Naive B cell (primary cell): ENCODE data around the gene EIF4G3. TPM values are rescaled to one million over a fixed set of nuclear protein-coding genes. Genes with fewer than 3 reads are reported as not detected.
"Not testable (repeated sequence)": the region's sequence is repeated elsewhere in the genome, so short reads cannot be mapped to it uniquely, and the experiment has no call there.

Experiments
- ATAC-seq, 2 donors: fragments of 150-1000 bp; cut with Tn5 transposase; 2 replicates each; pipeline ENCODE4 v1.10.0; 2021; ENCODE audit warnings: low read depth in 2 of 2, mild to moderate bottlenecking in 2 of 2, moderate library complexity in 2 of 2
- DNase-seq: peaks from one replicate; pipeline ENCODE4 v3.0.0; 2022
- H3K27ac Mint-ChIP-seq, 6 donors: one replicate each; pipeline ENCODE4 v1.8.0; 2020 to 2022; ENCODE audit warnings: mild to moderate bottlenecking in 6 of 6, mixed read lengths in 6 of 6, moderate library complexity in 5 of 6, inconsistent platforms in 2 of 6
- H3K27me3 Mint-ChIP-seq, 3 donors: one replicate each; pipeline ENCODE4 v1.8.0; 2021 to 2022; ENCODE audit warnings: mixed read lengths in 3 of 3, mild to moderate bottlenecking in 1 of 3
- H3K36me3 Mint-ChIP-seq, 2 donors: one replicate each; pipeline ENCODE4 v1.8.0; 2020 to 2022; ENCODE audit warnings: mixed read lengths in 2 of 2, inconsistent platforms in 1 of 2, mild to moderate bottlenecking in 1 of 2
- H3K4me1 Mint-ChIP-seq, 3 donors: one replicate each; pipeline ENCODE4 v1.8.0; 2020 to 2022; ENCODE audit warnings: mixed read lengths in 3 of 3, inconsistent platforms in 1 of 3, mild to moderate bottlenecking in 1 of 3, moderate library complexity in 1 of 3
- H3K4me3 Mint-ChIP-seq, 8 donors: one replicate each; pipeline ENCODE4 v1.8.0; 2020 to 2022; ENCODE audit warnings: mild to moderate bottlenecking in 8 of 8, mixed read lengths in 8 of 8, moderate library complexity in 8 of 8, inconsistent platforms in 2 of 8
- H3K9me3 Mint-ChIP-seq, 7 donors: one replicate each; pipeline ENCODE4 v1.8.0; 2020 to 2022; ENCODE audit warnings: mixed read lengths in 7 of 7, mild to moderate bottlenecking in 5 of 7, inconsistent platforms in 2 of 7, moderate library complexity in 1 of 7
- polyA plus RNA-seq, 6 donors: library from polyadenylated mRNA; unstranded; fragments of 300-500 nt; fragmentation: Illumina TruSeq; gene quantifications; one replicate each; pipeline ENCODE4 v1.2.3, GENCODE V29; 2021; ENCODE audit warnings: low read depth in 6 of 6

EIF4G3 gene
- polyA plus RNA-seq, 6 donors from 2014 or later: 12.2 to 29.2 (median 16.0) TPM

GRCh38 chr1:20931930-20932436 is 244.7 kb downstream of the EIF4G3 start:
- H3K4me1 Mint-ChIP-seq: peaks cover 15 to 39% (median 24%) of the 10 kb centered on the region in 3 donors
- peak overlapping the region in 3 of 6 donors; percentile 18 to 66 (median 21) for H3K27ac Mint-ChIP-seq
- ATAC-seq: no peak
- no peak for DNase-seq
- peaks cover 4 to 9% of the 10 kb centered on the region in 2 donors for H3K36me3 Mint-ChIP-seq
- no peaks in the 10 kb centered on the region for H3K27me3 Mint-ChIP-seq
- H3K9me3 Mint-ChIP-seq: no peaks in the 10 kb centered on the region
- H3K4me3 Mint-ChIP-seq: no peak overlapping the region

DNA sequence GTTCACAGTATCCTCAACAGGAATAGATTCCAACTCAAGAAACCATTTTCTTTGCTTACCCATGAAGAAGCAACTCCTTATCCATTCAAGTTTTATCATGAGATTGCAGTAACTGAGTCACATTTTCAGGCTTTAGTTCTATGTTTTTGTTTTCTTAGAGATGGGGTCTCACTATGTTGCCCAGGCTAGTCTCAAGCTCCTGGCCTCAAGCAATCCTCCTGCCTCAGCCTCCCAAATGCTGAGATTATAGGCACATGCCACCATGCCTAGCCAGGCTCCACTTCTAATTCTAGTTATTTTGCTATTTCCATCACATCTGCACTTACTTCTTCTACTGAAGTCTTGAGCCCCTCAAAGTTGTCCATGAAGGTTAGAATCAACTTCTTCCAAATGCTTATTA is 246.3 kb downstream of the EIF4G3 start:
- H3K27ac Mint-ChIP-seq: peak overlapping the region in 2 of 6 donors; percentile 33 to 66
- no peaks in the 10 kb centered on the region for H3K9me3 Mint-ChIP-seq
- no peak for ATAC-seq
- no peaks in the 10 kb centered on the region for H3K27me3 Mint-ChIP-seq
- no peak overlapping the region for H3K4me3 Mint-ChIP-seq
- peaks cover 4 to 9% of the 10 kb centered on the region in 2 donors for H3K36me3 Mint-ChIP-seq
- H3K4me1 Mint-ChIP-seq: peaks cover 15 to 39% (median 24%) of the 10 kb centered on the region in 3 donors
- no peak for DNase-seq

DNA sequence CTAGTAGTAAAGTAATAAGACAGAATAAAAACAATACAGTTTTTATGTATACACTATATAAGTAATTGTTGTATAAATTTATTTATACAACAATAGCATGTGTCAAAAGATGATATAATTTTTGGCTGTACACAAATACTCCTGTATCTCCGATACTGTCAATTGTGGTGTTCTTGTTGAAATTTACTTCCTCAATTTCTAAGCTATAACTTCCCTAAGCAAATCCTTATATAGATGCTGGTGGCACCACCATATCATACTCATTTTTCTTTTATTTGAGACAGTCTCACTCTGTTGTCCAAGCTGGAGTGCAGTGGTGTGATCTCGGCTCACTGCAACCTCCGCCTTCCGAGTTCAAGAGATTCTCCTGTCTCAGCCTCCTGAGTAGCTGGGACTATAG is 248.6 kb downstream of the EIF4G3 start:
- H3K27me3 Mint-ChIP-seq: no peaks in the 10 kb centered on the region
- peak overlapping the region in 2 of 6 donors; percentile 29 to 33 for H3K27ac Mint-ChIP-seq
- H3K4me1 Mint-ChIP-seq: peaks cover 12 to 39% (median 20%) of the 10 kb centered on the region in 3 donors
- no peak overlapping the region for H3K4me3 Mint-ChIP-seq
- peaks cover 0 to 6% of the 10 kb centered on the region in 2 donors for H3K36me3 Mint-ChIP-seq
- peak in 1 of 2 donors; percentile 45 for ATAC-seq
- no peaks in the 10 kb centered on the region for H3K9me3 Mint-ChIP-seq
- DNase-seq: no peak

DNA sequence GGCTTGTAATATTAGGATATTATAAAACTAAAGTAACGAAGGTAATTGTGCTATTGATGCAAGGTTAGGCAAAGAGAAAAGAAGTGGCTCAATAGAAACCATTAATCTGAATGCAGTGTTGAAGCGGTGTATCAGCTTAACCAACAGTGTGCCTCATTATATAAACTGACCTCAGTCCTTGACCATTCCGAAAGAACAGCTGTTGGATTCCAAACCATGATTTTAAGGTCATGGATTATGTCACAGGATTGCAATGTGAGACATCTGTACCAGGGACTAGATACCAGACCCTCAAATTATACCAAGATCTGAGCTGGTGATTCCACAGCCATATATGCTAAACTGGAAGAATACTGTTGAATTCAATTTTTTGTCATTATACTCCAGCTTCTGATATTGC is 255.4 kb downstream of the EIF4G3 start:
- DNase-seq (no peak), ATAC-seq (no peak)
- Mint-ChIP-seq H3K27me3 (no peaks in the 10 kb centered on the region), H3K4me1 (peaks cover 6 to 10% (median 10%) of the 10 kb centered on the region in 3 donors), H3K4me3 (no peak overlapping the region), H3K27ac (no peak overlapping the region), H3K9me3 (no peaks in the 10 kb centered on the region), H3K36me3 (no peaks in the 10 kb centered on the region)

GRCh38 chr1:20913242-20913641 is 263.5 kb downstream of the EIF4G3 start:
- no peak for ATAC-seq

GRCh38 chr1:20907526-20907925 is 269.2 kb downstream of the EIF4G3 start:
- not testable (repeated sequence) for DNase-seq, H3K4me1 Mint-ChIP-seq, ATAC-seq, H3K9me3 Mint-ChIP-seq, H3K4me3 Mint-ChIP-seq, H3K27ac Mint-ChIP-seq, H3K27me3 Mint-ChIP-seq
- H3K36me3 Mint-ChIP-seq: peaks cover 8 to 10% of the 10 kb centered on the region in 2 donors

More at GRCh38 chr1:20913242-20913641, 263.5 kb downstream of the EIF4G3 start:
- Mint-ChIP-seq H3K36me3 (peaks cover 0 to 13% of the 10 kb centered on the region in 2 donors), H3K4me3 (no peak overlapping the region), H3K9me3 (no peaks in the 10 kb centered on the region), H3K27ac (no peak overlapping the region), H3K27me3 (no peaks in the 10 kb centered on the region), H3K4me1 (no peaks in the 10 kb centered on the region)
- no peak for DNase-seq

DNA sequence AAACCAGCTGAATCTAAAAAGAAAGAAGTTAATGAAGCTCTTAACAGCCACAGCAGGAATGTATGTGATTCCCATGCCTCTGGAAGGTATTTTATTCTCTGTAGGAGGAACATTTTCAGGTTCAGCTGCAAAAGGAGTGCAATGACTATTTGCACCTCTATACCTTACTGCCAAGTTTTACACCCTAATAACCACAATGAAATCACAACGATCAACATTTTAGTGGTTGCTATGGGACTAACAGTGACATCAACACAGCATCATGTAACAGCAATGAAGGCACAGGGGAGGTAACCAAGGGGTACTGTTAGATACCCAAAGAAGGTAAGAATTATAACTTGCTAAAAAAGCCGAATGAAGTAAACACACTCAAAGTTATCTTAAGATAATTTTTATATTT is 273.3 kb downstream of the EIF4G3 start:
- no peak for ATAC-seq
- DNase-seq: no peak
- no peak overlapping the region for H3K27ac Mint-ChIP-seq
- no peak overlapping the region for H3K4me3 Mint-ChIP-seq
- H3K27me3 Mint-ChIP-seq: no peaks in the 10 kb centered on the region
- peaks cover 0 to 5% (median 4%) of the 10 kb centered on the region in 3 donors for H3K4me1 Mint-ChIP-seq
- H3K9me3 Mint-ChIP-seq: no peaks in the 10 kb centered on the region
- H3K36me3 Mint-ChIP-seq: peaks cover 8 to 10% of the 10 kb centered on the region in 2 donors

GRCh38 chr1:20900056-20900455 is 276.6 kb downstream of the EIF4G3 start:
- Mint-ChIP-seq H3K4me3 (no peak overlapping the region), H3K27me3 (no peaks in the 10 kb centered on the region), H3K4me1 (no peaks in the 10 kb centered on the region), H3K9me3 (no peaks in the 10 kb centered on the region), H3K27ac (no peak overlapping the region), H3K36me3 (peaks cover 8 to 10% of the 10 kb centered on the region in 2 donors)
- no peak for DNase-seq
- no peak for ATAC-seq

DNA sequence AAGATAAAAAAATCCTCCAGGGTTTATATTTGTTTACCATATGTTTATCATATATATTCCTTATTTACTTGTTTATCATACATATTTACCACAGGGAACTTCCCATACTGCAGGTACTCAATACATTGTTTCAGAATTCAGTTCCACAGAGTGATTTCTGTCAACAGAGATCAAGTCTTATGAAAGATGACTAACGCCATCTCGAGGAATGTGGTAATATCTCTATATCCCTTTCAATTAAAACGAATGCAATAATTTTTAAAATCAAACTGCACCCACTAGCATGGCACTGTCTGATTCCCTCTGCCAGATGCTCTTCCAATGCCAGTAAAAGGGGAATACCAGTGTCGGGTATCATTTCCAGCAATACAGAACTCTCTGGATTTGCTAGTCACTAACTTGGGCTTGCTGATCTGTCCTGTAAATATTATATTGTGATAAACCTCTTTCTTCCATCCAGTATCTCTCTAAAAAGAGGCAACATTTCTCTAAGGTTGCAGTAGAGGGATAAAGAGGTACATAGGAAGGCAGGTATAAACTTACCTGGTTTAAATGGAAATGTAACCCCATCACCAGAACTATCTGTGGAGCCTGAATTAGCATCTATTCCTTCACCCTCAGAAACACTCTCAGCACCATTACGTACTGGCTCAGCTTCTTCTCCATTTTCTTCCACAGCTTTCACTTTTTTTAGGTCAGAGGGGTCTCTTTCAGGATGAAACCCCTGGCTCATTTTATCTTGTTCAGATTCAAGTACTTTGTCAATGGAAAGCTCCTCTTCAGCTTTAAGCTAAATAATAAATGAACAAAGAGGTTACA is 277.3 kb downstream of the EIF4G3 start:
- Mint-ChIP-seq H3K4me3 (no peak overlapping the region), H3K9me3 (no peaks in the 10 kb centered on the region), H3K27me3 (no peaks in the 10 kb centered on the region), H3K4me1 (no peaks in the 10 kb centered on the region), H3K27ac (no peak overlapping the region), H3K36me3 (peaks cover 7 to 14% of the 10 kb centered on the region in 2 donors)
- no peak for ATAC-seq
- no peak for DNase-seq

- no peak overlapping the region for H3K4me3 Mint-ChIP-seq
- no peaks in the 10 kb centered on the region for H3K4me1 Mint-ChIP-seq
- H3K27me3 Mint-ChIP-seq: no peaks in the 10 kb centered on the region
- H3K36me3 Mint-ChIP-seq: peaks cover 0 to 9% of the 10 kb centered on the region in 2 donors
- no peak overlapping the region for H3K27ac Mint-ChIP-seq
- no peaks in the 10 kb centered on the region for H3K9me3 Mint-ChIP-seq
- DNase-seq (no peak), ATAC-seq (no peak)
Measured at GRCh38 chr1:20896826-20897225, 279.9 kb downstream of the EIF4G3 start.

DNA sequence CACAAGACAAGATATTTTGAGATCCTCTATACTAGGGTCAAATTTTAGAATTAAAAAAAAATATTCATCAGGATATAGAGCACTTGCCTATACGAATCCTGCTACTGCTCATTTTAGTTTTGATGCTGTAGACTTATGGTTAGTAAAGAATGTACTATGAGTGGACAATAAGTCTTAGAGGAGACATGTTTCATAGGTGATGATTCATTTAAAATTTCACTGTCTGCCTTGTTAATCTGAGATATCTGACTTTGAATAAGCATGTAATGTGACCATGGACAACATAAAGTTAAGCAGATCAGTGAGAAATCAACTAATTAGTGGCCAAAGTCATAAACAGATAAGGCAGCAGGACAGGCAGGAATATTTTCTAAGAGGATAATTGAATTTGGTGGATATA is 282.8 kb downstream of the EIF4G3 start:
- Mint-ChIP-seq H3K36me3 (peaks cover 0 to 9% of the 10 kb centered on the region in 2 donors), H3K27me3 (no peaks in the 10 kb centered on the region), H3K27ac (no peak overlapping the region), H3K4me3 (no peak overlapping the region), H3K4me1 (no peaks in the 10 kb centered on the region), H3K9me3 (no peaks in the 10 kb centered on the region)
- no peak for DNase-seq
- no peak for ATAC-seq

DNA sequence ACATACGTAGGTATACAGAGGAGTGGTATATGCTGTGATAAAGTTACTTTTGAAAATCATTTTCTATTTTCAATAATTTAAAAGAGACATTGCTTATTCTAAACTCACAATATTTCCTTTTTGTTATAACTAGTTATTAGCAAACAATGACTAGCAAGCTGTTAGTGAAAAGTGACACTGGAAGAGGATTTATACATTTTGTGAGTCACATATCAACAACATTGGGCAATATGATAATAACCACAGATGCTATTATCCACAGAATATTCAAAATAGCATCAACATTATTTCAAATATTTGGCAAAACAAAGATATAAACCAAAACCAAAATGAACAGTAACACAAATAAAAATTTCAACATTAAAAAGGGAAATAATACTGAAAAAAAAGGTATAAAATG is 285.6 kb downstream of the EIF4G3 start:
- no peak for ATAC-seq
- Mint-ChIP-seq H3K9me3 (no peaks in the 10 kb centered on the region), H3K27me3 (no peaks in the 10 kb centered on the region), H3K36me3 (peaks cover 0 to 14% of the 10 kb centered on the region in 2 donors), H3K4me3 (no peak overlapping the region), H3K4me1 (no peaks in the 10 kb centered on the region), H3K27ac (no peak overlapping the region)
- DNase-seq: no peak

GRCh38 chr1:20887246-20887645 is 289.5 kb downstream of the EIF4G3 start:
- Mint-ChIP-seq H3K27me3 (no peaks in the 10 kb centered on the region), H3K27ac (no peak overlapping the region), H3K36me3 (peaks cover 6 to 9% of the 10 kb centered on the region in 2 donors), H3K4me1 (no peaks in the 10 kb centered on the region), H3K9me3 (no peaks in the 10 kb centered on the region), H3K4me3 (no peak overlapping the region)
- ATAC-seq: no peak
- no peak for DNase-seq

- Mint-ChIP-seq H3K27ac (no peak overlapping the region), H3K36me3 (peaks cover 7 to 9% of the 10 kb centered on the region in 2 donors), H3K4me1 (no peaks in the 10 kb centered on the region), H3K9me3 (no peaks in the 10 kb centered on the region), H3K4me3 (no peak overlapping the region), H3K27me3 (no peaks in the 10 kb centered on the region)
- ATAC-seq (no peak), DNase-seq (no peak)
Measured at GRCh38 chr1:20885121-20885520, 291.6 kb downstream of the EIF4G3 start.
